Panc1 (cell line): ENCODE measurements around the gene CACNA1B.

ENCODE experiments used
- CTCF ChIP-seq: fragments of 450-650 bp; IDR thresholded peaks from 2 replicates; pipeline ENCODE4 v1.5.1; 2017; ENCODE audit warnings: mild to moderate bottlenecking
- POLR2AphosphoS5 ChIP-seq: IDR thresholded peaks from 2 replicates; pipeline ENCODE4 v1.6.1; 2012; ENCODE audit warnings: mild to moderate bottlenecking, low read depth, low read length, moderate library complexity

- TF ChIP-seq CTCF (no peak), POLR2AphosphoS5 (no peak)
Observed at GRCh38 chr9:138043411-138044345, 166.1 kb downstream of the CACNA1B start.
